G401.6 (cell line): ENCODE data around the gene PCOLCE2.
"Not testable (repeated sequence)": the region's sequence is repeated elsewhere in the genome, so short reads cannot be mapped to it uniquely, and the experiment has no call there.

Experiments used
- FAIRE-seq: peaks from 2 replicates; lab custom pipeline; 2012; peaks lifted over from hg19 to GRCh38; lab: Jason Lieb, UNC

PCOLCE2 gene

DNA sequence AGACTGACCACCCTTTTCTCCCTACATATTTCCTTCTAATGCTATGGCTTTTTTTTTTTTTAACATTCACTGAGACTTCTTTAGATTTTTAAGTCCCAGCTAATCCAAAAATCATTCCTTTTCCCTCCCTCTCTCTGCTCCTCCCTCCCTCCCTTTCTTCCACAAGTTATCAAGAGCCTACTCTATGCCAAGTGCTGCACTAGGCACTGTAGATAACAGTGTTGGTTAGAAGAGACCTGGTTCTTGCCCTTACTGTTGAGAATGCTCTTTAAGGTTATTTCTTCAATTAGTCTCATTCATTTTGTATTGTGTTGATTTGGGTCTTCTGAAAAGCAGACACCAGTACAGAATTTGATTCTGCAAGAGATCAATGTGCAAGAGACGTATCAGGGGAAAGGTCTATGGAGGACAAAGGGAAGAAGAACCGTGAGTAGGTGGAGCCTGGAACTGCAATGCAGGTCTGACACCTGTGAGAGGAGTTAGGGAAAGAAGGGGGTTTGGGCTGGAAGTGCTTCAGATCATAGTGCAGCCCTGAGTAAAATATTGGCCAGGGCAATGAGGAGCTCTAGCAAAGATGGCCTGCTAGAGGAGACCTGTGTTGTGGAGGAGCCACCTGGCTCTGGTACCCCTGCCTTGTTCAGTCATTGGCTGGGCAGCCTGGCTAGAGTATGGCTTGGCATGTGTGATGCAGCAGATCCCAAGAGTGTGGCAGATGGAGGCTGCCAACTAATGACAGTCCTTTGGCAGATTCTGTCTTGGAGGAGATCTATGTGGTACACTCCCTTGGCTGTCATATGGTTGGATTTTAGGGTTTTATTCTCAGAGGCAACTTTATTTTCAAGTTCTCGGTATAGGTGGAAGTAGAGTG is 9.7 kb upstream of the PCOLCE2 start:
- no peak for FAIRE-seq

DNA sequence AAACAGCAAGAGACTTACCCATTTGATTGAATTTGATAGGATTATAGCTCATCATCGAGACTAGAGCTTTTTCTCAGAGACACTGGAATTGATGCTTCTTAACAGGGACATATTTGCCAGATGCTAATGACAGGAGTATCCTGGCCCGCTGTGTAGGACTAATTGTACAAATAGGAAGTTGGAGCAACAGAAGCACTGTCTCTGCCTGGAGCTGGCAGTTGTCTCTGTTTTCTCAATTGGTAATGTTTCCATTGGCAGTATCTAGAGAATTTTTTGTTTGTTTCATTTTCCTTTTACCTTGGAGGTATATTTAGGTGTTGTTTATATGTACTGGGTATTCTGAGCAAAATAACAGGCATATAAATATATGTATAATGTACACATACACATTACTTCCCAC is 8.9 kb upstream of the PCOLCE2 start:
- FAIRE-seq, result no peak

DNA sequence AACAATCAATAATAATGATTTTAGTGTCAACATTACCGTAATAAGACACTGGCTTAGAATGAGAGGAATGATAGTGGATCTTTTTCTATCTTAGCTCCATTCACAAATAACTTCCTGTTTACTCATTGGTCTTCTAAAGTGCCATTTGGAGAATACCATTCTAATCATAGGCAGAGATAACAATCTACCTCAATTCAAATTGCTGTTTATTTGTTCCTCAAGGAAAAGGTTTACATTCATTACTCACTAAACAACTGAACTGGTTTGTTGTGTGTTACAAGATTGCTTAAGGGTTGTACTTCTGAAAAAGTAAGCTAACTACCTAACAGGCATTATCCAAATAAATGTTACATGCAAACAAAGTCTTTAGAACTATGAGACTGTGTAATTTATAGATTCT is 8.1 kb upstream of the PCOLCE2 start:
- FAIRE-seq, result no peak

DNA sequence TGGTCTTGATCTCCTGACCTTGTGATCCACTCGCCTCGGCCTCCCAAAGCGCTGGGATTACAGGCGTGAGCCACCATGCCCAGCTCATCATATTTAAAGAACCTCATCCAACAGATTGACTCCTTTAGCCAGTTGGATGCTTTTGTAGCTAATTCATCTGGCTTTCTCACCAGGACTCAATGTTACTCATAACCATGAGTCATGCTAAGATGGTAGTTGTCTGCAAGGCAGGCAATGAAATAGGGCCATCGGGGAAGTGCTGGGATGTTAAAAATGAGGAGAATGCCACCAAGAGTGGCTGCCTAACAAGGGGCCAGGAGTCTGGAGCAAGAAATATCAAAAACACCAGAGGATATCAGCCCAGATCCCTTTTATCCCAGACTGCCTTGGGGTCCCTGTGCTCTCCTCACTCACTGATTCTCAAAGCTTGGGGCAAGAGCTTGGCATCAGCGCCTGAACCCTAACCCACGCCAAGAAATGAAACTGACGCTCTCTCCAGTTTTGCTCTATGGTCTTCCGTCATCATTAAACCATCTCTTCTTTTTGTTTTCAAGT is 7.4 kb upstream of the PCOLCE2 start:
- no peak for FAIRE-seq

DNA sequence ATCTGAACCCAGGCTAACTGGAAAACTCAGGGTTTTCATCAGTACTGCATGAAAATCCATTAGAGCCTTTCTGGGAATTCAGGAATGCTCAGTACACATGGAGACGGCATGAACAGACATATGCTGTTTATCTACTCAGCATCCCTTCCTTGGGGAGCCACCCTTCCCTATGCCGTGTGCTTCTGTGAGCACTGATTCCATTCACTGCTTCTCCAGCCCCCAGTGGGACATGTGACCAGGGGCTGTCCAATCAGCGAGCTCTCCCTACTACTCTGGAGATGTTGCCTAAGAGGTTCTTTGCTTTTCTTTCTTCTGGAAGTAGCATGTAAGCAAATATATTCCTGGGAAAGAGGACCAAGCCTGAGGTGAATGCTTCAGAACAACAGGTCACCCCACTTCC is 5.6 kb upstream of the PCOLCE2 start:
- FAIRE-seq, result no peak

DNA sequence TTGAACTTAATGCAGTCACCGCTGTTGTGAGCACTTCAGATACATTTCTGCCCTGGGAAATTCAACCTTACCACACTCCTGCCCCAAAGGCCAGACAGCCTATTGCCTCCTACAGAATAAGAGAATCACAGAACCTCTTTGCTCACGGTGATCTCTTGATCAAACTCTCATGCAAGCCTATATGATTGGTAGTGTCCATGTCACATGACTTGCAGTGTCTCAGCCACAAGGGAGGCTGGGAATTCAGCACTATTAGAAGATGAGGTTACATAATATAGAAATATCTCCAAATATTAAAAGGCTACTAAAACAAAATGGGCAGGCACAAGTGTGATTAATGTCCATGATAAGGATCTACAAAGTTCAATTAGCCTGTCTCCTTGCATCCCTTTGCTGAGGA is 3.8 kb upstream of the PCOLCE2 start:
- no peak for FAIRE-seq

DNA sequence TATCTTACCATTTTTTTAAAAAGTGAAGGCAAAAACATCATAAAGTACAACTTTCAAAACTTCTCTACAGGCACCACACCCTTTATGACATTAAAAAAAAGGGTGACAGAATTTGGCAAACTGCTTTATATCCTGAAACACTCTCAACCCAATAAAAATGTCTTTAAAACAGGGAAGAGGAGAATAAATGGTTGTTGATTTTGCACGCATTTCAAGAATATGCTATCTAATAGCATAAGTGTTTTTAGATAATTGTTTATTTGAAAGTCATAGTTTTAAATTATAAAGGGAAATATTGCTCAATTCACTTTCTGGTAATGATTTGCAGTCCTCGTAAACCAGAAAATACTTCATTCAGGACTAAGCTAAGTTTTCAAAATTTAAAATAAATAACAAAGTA is 1.7 kb upstream of the PCOLCE2 start:
- no peak for FAIRE-seq

DNA sequence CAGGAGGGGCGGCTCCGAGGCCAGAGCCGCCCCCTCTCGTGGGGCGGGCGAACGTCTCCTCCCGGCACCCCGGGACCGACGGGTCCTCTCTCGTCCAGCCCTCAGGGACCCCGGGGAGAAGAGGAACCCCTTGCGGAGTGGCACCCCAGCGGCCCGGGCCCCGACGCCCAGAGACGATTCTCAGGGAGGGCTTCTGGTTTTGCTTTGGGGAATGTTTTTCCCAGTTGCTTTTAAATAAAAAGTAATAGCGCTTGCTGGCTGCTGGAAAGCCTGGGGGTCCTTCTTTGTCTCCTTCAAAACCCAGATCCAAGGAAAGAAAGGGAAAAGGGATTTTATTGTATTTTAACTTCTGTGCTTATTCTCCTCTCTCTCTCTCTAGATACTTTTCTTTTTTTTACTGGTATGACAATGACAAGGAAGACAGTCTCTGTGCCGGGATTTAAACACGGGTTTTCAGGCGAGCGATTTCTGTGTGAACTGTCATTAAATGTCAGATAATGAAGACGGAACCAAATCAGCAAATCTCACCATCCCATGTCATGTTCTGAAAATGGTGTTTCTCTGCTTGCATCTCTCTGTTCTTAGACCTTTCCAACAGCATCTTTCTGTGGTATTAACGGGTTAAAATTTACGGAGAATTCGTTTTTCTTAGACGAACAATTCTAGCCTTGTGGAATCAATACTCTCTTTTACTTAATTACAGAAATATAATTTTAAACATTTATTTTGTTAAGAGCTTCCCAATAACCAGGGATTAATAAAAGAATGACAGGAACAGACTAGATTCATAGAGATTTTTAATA is 530 bp upstream of the PCOLCE2 start:
- no peak for FAIRE-seq

DNA sequence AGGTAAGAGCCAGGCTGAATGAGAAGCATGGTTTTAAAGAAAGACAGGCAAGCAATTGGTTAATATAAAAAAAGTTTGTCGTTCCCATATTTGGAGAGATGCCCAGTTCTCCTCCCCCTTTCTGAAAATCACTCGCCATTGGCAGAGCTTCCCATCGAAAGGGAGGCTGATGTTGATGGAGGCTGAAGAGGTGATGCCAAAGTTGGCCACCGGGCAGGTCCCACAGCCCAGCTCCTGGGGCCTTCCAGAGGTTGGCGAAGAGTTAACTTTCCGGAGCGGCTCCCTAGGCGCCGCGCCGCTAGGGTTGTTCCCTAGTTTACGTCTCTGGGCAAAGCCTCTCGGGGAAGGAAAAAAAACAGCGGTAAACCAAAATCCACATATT is 793 bp downstream of the PCOLCE2 start:
- FAIRE-seq, result no peak

DNA sequence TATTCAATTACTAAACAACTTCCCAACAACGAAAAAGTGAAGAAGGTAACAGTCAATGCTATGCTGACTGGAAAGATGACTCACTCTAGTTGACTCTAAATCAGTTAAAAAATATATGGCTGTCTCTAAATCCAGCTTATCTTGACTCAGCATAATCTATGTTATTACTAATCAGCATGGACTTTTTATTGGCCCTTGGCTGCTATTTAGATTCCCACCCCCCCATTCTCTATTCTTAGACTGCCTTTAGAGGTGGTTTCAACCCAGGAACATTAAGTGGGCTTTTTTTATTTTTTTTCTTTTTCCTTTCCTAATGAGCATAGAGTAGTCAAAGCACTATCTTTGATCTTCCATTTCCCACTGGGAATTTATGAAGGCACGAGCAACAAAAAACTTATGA is 1.9 kb downstream of the PCOLCE2 start:
- no peak for FAIRE-seq

DNA sequence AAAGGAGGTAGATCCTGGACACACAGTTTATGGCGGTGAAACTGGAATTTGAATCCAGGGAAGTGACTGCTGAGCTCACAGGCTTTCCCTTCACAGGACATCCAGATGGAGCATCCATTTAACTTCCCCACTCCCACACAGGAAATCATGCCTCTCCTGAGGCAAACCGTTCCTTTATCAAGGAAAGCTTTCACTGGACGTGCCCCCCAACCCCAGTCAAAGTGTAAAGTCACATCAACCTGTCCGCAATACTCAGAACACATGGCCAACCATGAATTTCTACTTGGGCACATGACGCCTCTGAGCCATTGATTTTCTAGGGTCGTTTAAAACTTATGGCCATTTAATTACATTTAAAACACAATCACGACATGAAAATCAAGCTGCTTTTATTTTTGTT is 2.9 kb downstream of the PCOLCE2 start:
- no peak for FAIRE-seq

DNA sequence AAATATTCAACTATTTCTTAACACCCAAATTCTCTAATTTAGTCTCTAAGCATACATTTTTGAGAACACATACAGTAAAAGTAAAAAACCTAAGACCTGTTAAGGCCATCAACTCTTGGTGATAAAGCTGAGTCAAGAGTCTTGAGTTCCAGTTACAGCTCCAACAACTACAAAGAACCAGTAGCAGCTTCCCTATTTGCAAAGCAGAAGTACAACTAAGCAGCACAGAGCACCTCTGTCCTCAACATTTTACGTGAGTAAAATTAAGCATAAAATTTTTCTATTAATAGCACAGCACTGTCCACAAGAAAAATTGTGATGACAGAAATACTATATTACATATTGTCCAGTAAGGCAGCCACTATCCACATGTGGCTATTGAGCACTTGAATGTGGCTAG is 4.4 kb downstream of the PCOLCE2 start:
- no peak for FAIRE-seq

DNA sequence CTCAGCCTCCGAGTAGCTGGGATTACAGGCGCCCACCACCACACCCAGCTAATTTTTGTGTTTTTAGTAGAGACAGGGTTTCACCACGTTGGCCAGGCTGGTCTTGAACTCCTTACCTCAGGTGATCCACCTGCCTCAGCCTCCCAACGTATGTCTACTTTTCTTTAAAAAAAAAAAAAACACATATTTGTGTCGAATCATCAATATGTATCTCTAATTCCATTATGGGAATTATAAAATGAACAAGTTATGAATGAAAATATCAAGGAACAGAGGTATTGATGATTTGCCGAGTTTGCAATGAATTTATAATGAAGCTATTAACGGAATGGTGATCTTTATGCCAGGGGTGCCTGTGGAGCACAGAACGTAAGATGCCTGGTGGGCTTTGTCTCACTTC is 5.3 kb downstream of the PCOLCE2 start:
- FAIRE-seq, result not testable (repeated sequence)

DNA sequence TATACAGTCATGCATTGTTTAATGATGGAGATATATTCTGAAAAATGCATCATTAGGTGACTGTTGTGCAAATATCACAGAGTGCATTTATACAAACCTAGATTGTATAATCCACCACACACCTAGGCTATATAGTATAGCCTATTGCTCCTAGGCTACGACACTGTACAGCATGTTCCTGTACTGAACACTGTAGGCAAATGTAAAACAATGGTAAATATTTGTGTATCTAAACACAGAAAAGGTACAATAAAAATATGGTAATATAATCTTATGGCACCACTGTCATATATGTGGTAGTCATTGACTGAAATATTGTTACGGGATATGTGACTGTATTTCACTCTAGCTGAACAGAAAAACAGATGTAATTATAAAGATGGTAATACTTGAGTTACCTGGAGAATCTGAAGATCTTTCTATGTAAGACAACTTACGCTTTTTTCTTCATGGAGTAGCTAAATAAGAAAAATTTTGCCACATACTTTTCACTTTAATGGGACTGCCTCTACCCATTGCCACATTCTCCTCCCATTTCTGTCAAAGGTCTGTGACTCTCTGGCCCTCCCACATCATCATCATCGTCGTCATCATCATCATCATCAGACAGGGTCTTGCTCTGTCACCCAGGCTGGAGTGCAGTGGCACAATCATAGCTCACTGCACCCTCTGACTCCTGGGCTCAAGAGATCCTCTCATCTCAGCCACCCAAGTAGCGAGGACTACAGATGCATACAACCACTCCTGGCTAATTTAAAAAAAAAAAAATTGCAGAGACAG is 7.2 kb downstream of the PCOLCE2 start:
- FAIRE-seq, result no peak

DNA sequence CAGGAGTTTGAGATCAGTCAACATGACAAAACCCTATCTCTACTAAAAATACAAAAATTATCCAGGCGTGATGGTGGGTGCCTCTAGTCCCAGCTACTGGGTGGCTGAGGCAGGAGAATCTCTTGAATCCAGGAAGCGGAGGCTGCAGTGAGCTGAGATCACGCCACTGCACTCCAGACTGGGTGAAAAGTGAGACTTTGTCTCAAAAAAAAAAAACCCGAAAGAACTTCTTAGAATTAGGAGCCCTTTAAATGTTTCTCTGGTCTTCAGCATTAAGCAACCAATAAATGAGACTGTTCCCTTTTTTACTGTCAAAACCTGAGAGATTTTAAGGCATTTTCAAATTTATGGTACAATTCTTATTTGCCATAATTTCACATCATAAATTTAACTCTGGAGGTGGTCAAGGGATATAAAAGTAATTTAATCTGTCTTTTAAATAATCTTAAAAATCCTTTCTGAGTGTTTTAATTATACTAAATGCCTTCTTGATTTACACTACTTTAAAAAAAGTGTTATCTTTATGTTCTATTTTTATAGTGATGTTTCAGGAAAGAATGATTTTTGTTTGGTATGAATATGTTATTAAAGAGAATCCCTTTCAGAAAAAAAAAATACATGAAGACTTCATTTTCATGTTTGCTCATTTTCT is 10.1 kb downstream of the PCOLCE2 start:
- peak; percentile 28 for FAIRE-seq

DNA sequence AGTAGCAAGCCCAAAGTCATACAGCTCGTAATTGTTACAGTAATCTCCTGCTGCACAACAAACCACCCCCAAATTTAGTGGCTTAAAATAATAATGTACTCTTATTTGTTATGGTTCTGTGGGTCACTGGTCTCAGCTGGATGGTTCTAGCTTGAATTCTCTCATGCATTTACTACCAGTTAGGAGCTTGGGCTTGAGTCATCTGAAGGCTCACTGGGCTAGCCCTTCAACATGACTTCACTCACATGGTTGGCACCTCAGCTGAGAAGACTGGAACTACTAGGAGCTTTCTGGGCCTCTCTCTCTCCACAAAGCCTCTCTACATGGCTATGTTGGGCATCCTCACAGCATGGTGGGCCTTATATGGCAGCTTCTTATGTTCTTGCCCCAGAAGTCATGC is 12.5 kb downstream of the PCOLCE2 start:
- FAIRE-seq, result no peak

DNA sequence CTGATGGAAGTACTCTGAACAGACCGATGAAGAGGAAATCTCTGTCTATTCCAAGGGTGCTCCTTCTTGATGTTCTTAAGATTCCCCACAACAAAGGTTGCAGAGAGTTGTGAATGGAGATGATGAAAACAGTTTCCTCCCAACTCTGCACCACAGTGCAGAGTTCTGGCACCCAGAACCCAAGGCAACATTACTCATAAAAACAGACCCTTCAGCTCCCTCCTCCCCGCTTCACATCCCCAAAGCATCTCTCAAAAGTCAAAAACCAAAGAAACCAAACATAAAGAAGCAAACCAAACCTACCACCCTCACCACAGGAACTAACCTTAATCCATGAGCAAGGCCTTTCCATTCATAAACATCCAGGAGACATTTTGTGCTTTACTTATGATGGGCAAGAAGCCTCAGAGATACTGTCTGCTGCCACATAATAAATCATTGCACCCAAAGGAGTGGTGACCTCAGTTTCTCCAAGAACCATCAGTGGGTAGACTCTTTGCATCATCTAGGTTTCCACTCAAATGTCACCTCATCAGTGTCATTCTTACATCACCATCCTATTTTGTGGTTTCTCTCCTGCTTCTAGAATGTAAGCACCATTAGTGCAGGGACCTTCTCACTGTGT is 13.2 kb downstream of the PCOLCE2 start:
- no peak for FAIRE-seq

DNA sequence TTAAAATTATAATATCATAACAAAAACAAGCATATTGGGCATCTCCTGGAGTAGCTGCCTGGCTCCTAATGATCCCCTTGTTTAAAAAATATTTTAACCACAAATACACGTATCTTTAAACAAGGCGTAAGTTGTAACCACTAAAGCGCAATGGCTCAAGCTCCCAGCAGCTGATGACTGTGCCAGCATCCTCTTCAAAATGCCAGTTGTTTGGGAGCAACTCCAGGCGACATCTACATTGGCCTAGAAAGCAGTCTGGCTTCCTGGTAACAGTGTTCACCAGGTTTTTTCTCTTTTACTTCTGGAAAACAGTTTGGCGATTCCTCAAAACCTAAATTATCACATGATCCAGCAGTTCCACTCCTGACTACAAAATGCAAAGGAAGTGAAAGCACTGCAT is 13.8 kb downstream of the PCOLCE2 start:
- no peak for FAIRE-seq

DNA sequence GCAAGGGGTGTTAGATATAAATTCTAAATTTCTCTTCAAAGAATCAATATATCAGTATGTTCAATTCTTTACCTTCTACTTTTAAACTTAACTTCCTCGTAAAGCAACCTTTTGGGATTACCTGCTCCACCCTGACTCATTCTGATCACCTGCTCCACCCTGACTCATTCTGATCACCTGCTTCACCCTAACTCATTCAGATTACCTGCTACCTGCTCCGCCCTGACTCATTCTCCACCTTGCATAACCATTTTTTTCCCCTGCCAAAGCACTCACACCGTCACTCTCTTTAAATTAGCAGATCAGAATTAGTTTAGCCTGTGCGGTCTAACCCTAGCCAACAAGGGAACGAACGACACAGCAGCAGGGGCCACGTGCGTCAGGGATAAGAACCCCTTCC is 20.5 kb downstream of the PCOLCE2 start:
- FAIRE-seq, result not testable (repeated sequence)

DNA sequence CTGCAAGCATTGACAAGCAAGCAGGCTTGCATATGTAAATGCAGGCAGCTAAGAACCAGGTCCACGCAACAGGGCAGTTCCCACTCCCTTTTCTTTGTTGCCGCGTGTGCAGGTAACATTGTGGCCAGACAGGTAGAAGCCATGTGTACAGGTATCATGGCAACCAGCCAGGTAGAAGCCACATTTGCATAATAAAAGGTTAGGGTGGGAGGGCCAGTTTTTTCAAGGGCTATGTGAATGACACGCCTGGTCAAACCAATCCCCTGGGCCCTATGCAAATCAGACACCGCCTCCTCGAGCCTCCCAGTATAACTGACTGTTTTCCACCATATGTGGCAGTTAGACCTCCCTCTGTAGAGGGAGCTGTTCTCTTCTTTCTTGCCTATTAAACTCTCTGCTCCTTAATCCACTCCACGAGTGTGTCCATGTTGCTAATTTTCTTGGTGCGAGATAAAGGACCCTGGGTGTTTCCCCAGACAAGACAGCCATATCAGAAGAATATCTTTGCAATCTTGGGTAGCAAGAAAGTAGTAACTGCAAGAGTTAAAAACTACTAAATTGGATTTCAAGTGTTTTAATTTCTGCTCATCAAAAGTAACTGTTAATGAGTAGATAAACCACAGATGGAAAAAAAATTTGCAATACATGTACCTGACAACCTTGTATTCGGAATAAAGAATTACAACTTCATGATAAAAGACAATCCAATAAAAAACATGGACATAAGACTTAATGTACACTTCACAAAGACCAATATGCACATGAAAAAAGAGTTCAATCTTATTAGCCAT is 21.8 kb downstream of the PCOLCE2 start:
- no peak for FAIRE-seq
